BLaER1 treated with 17β-estradiol and CSF1 and Interleukin-3, amounts not matched to agents 10 nM and 100 nM (cell line): Measurements from ENCODE around the gene C5orf15.
"Not testable (repeated sequence)": the region's sequence is repeated elsewhere in the genome, so short reads cannot be mapped to it uniquely, and the experiment has no call there.

Source experiments
- H3K27ac ChIP-seq, 11 experiments: shearing (Covaris generic); formaldehyde crosslinking; 2 replicates each; pipeline ENCODE4 v1.8.1; 2022
- H3K27me3 ChIP-seq, 11 experiments: shearing (Covaris generic); formaldehyde crosslinking; 2 replicates each; pipeline ENCODE4 v1.8.1; 2022
- H3K36me3 ChIP-seq, 11 experiments: shearing (Covaris generic); formaldehyde crosslinking; 2 replicates each; pipeline ENCODE4 v1.8.1; 2022
- H3K4me1 ChIP-seq, 10 experiments: shearing (Covaris generic); formaldehyde crosslinking; 2 replicates each; pipeline ENCODE4 v1.8.1; 2022
- H3K4me2 ChIP-seq, 11 experiments: shearing (Covaris generic); formaldehyde crosslinking; 2 replicates each; pipeline ENCODE4 v1.8.1; 2022
- H3K4me3 ChIP-seq, 10 experiments: shearing (Covaris generic); formaldehyde crosslinking; 2 replicates each; pipeline ENCODE4 v1.8.1; 2022
- H3K9ac ChIP-seq, 11 experiments: shearing (Covaris generic); formaldehyde crosslinking; 2 replicates each; pipeline ENCODE4 v1.8.1; 2022
- H3K9me3 ChIP-seq, 11 experiments: shearing (Covaris generic); formaldehyde crosslinking; replicated peaks in 1 of 11; 2 replicates each; pipeline ENCODE4 v1.8.1; 2022
- H4K20me1 ChIP-seq, 11 experiments: shearing (Covaris generic); formaldehyde crosslinking; 2 replicates each; pipeline ENCODE4 v1.8.1; 2022
- Cebpa-rat ChIP-seq, 11 experiments: shearing (Covaris generic); IDR thresholded peaks; 2 replicates each; pipeline ENCODE4 v1.8.1; 2022

C5orf15 gene

GRCh38 chr5:133941456-133942196 is 26.8 kb downstream of the C5orf15 start:
- no peak for TF ChIP-seq Cebpa-rat (IDR thresholded peaks at IDR 0.05)
- Histone ChIP-seq H3K27me3 (no peaks in the 10 kb centered on the region), H3K27ac (no peak overlapping the region), H3K9me3 (peaks cover 0 to 17% (median 0%) of the 10 kb centered on the region in 11 experiments; a peak in 8 of 22 replicates), H4K20me1 (no peaks in the 10 kb centered on the region), H3K4me3 (no peak overlapping the region), H3K4me2 (peak overlapping the region in 3 of 11 experiments; percentile 46 to 68 (median 63); a peak in 3 of 22 replicates), H3K9ac (no peak overlapping the region), H3K36me3 (no peaks in the 10 kb centered on the region), H3K4me1 (peaks cover 10 to 75% (median 48%) of the 10 kb centered on the region in 10 experiments; a peak in 18 of 20 replicates)

GRCh38 chr5:133939668-133940067 is 28.8 kb downstream of the C5orf15 start:
- Histone ChIP-seq H3K36me3 (no peaks in the 10 kb centered on the region), H4K20me1 (no peaks in the 10 kb centered on the region), H3K4me3 (no peak overlapping the region), H3K27me3 (no peaks in the 10 kb centered on the region; a peak in 1 of 22 replicates), H3K4me1 (peaks cover 20 to 89% (median 66%) of the 10 kb centered on the region in 10 experiments), H3K27ac (no peak overlapping the region), H3K9ac (no peak overlapping the region), H3K4me2 (peak overlapping the region in 3 of 11 experiments; percentile 5 to 98 (median 95); a peak in 4 of 22 replicates), H3K9me3 (peaks cover 0 to 28% (median 8%) of the 10 kb centered on the region in 11 experiments; a peak in 13 of 22 replicates)
- TF ChIP-seq Cebpa-rat (IDR thresholded peaks at IDR 0.05): no peak

- peaks cover 0 to 6% (median 0%) of the 10 kb centered on the region in 11 experiments; a peak in 3 of 22 replicates for H3K27me3 ChIP-seq
- H3K27ac ChIP-seq: no peak overlapping the region
- no peak overlapping the region for H3K9ac ChIP-seq
- no peak overlapping the region for H3K4me3 ChIP-seq
- H3K4me1 ChIP-seq: peaks cover 28 to 89% (median 70%) of the 10 kb centered on the region in 10 experiments
- peak overlapping the region in 7 of 11 experiments; percentile 42 to 98 (median 95); a peak in 10 of 22 replicates for H3K4me2 ChIP-seq
- no peak for TF ChIP-seq Cebpa-rat (IDR thresholded peaks at IDR 0.05)
- H3K36me3 ChIP-seq: no peaks in the 10 kb centered on the region
- peaks cover 0 to 4% (median 0%) of the 10 kb centered on the region in 11 experiments; a peak in 4 of 22 replicates for H4K20me1 ChIP-seq
- peaks cover 0 to 28% (median 8%) of the 10 kb centered on the region in 11 experiments; a peak in 13 of 22 replicates for H3K9me3 ChIP-seq
These were observed 29.5 kb downstream of the C5orf15 start for GRCh38 chr5:133938929-133939328.

- H3K27ac ChIP-seq: no peak overlapping the region
- TF ChIP-seq Cebpa-rat (IDR thresholded peaks at IDR 0.05): no peak
- H3K9me3 ChIP-seq: peaks cover 0 to 28% (median 8%) of the 10 kb centered on the region in 11 experiments; a peak in 13 of 22 replicates
- H3K9ac ChIP-seq: no peak overlapping the region
- H3K4me3 ChIP-seq: no peak overlapping the region
- H3K4me2 ChIP-seq: peak overlapping the region; percentile 2 to 98 (median 91); a peak in 20 of 22 replicates
- peaks cover 0 to 11% (median 0%) of the 10 kb centered on the region in 11 experiments; a peak in 3 of 22 replicates for H3K27me3 ChIP-seq
- no peaks in the 10 kb centered on the region for H3K36me3 ChIP-seq
- H4K20me1 ChIP-seq: peaks cover 0 to 6% (median 0%) of the 10 kb centered on the region in 11 experiments; a peak in 4 of 22 replicates
- peaks cover 35 to 89% (median 71%) of the 10 kb centered on the region in 10 experiments for H3K4me1 ChIP-seq
These were observed 30.2 kb downstream of the C5orf15 start for GRCh38 chr5:133938039-133938821.

GRCh38 chr5:133937628-133938027 is 30.8 kb downstream of the C5orf15 start:
- Histone ChIP-seq H3K9me3 (peaks cover 0 to 28% (median 8%) of the 10 kb centered on the region in 11 experiments; a peak in 13 of 22 replicates), H3K4me2 (peak overlapping the region; percentile 2 to 98 (median 91); a peak in 20 of 22 replicates), H3K4me1 (peaks cover 41 to 89% (median 73%) of the 10 kb centered on the region in 10 experiments), H3K27ac (peak overlapping the region in 2 of 11 experiments; percentile 3 to 86; a peak in 1 of 22 replicates), H3K27me3 (peaks cover 0 to 11% (median 0%) of the 10 kb centered on the region in 11 experiments; a peak in 3 of 22 replicates)
- H3K4me3 ChIP-seq, H3K36me3 ChIP-seq, H4K20me1 ChIP-seq, H3K9ac ChIP-seq: not testable (repeated sequence)

GRCh38 chr5:133936651-133937015 is 31.8 kb downstream of the C5orf15 start:
- H3K36me3 ChIP-seq: no peaks in the 10 kb centered on the region
- peaks cover 0 to 6% (median 0%) of the 10 kb centered on the region in 11 experiments; a peak in 4 of 22 replicates for H4K20me1 ChIP-seq
- peaks cover 0 to 11% (median 0%) of the 10 kb centered on the region in 11 experiments; a peak in 3 of 22 replicates for H3K27me3 ChIP-seq
- peak overlapping the region in 8 of 11 experiments; percentile 68 to 86 (median 74); a peak in 14 of 22 replicates for H3K27ac ChIP-seq
- peaks cover 51 to 90% (median 81%) of the 10 kb centered on the region in 10 experiments for H3K4me1 ChIP-seq
- H3K4me2 ChIP-seq: peak overlapping the region in 8 of 11 experiments; percentile 89 to 98 (median 94); a peak in 15 of 22 replicates
- H3K9ac ChIP-seq: no peak overlapping the region; a peak in 1 of 22 replicates
- TF ChIP-seq Cebpa-rat (IDR thresholded peaks at IDR 0.05): no peak
- H3K9me3 ChIP-seq: peaks cover 0 to 28% (median 8%) of the 10 kb centered on the region in 11 experiments; a peak in 13 of 22 replicates
- H3K4me3 ChIP-seq: no peak overlapping the region

GRCh38 chr5:133935991-133936650 is 32.3 kb downstream of the C5orf15 start:
- Histone ChIP-seq H3K27ac (peak overlapping the region in 10 of 11 experiments; percentile 42 to 86 (median 72); a peak in 19 of 22 replicates), H3K27me3 (peaks cover 0 to 11% (median 0%) of the 10 kb centered on the region in 11 experiments; a peak in 3 of 22 replicates), H3K4me1 (peaks cover 56 to 91% (median 87%) of the 10 kb centered on the region in 10 experiments), H3K9me3 (peaks cover 0 to 28% (median 8%) of the 10 kb centered on the region in 11 experiments; a peak in 13 of 22 replicates), H3K9ac (peak overlapping the region in 8 of 11 experiments; percentile 52 to 71 (median 63); a peak in 11 of 22 replicates), H3K4me2 (peak overlapping the region in 9 of 11 experiments; percentile 74 to 98 (median 92); a peak in 17 of 22 replicates)
- not testable (repeated sequence) for H3K36me3 ChIP-seq, H3K4me3 ChIP-seq, H4K20me1 ChIP-seq

GRCh38 chr5:133935667-133935940 is 32.8 kb downstream of the C5orf15 start:
- H3K36me3 ChIP-seq: no peaks in the 10 kb centered on the region
- H3K27ac ChIP-seq: peak overlapping the region in 10 of 11 experiments; percentile 42 to 86 (median 72); a peak in 19 of 22 replicates
- peak overlapping the region; percentile 74 to 98 (median 91) for H3K4me2 ChIP-seq
- peaks cover 0 to 6% (median 0%) of the 10 kb centered on the region in 11 experiments; a peak in 4 of 22 replicates for H4K20me1 ChIP-seq
- H3K9me3 ChIP-seq: peaks cover 0 to 28% (median 8%) of the 10 kb centered on the region in 11 experiments; a peak in 13 of 22 replicates
- H3K27me3 ChIP-seq: peaks cover 0 to 11% (median 0%) of the 10 kb centered on the region in 11 experiments; a peak in 3 of 22 replicates
- peak overlapping the region in 9 of 11 experiments; percentile 10 to 71 (median 60); a peak in 15 of 22 replicates for H3K9ac ChIP-seq
- no peak for TF ChIP-seq Cebpa-rat (IDR thresholded peaks at IDR 0.05)
- peak overlapping the region in 7 of 10 experiments; percentile 30 to 49 (median 43); a peak in 11 of 20 replicates for H3K4me3 ChIP-seq
- H3K4me1 ChIP-seq: peaks cover 61 to 93% (median 92%) of the 10 kb centered on the region in 10 experiments
